GM18526 (cell line): ENCODE measurements around the gene TNS2.

Experiments
- POLR2A ChIP-seq: IDR thresholded peaks from 3 replicates; pipeline ENCODE4 v1.6.1; 2011; ENCODE audit not compliant: insufficient read length; ENCODE audit errors: extremely low read depth

TNS2 gene

GRCh38 chr12:53096089-53096741 lies 46.4 kb downstream of the TNS2 start:
- TF ChIP-seq POLR2A: no peak

- TF ChIP-seq POLR2A: no peak
These were observed 46.9 kb downstream of the TNS2 start for GRCh38 chr12:53096759-53097158.

DNA sequence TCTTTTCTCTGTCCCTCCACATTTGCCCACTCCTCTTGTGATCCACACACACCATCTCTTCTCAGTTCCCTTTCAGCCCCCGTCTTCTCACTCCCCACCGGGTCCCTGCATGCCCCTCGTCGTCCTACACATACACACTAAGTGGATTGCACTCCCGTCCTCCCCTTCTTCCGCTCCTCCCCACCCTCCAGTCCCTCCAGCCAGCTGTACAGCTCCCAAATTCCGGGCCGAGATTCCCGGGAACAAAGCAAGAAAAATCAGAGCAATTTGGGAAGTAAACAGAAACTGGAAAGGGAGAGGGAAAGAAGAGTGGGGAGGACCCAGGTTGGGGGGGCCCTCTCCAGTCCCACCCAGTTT lies 47.3 kb downstream of the TNS2 start:
- TF ChIP-seq POLR2A: no peak

DNA sequence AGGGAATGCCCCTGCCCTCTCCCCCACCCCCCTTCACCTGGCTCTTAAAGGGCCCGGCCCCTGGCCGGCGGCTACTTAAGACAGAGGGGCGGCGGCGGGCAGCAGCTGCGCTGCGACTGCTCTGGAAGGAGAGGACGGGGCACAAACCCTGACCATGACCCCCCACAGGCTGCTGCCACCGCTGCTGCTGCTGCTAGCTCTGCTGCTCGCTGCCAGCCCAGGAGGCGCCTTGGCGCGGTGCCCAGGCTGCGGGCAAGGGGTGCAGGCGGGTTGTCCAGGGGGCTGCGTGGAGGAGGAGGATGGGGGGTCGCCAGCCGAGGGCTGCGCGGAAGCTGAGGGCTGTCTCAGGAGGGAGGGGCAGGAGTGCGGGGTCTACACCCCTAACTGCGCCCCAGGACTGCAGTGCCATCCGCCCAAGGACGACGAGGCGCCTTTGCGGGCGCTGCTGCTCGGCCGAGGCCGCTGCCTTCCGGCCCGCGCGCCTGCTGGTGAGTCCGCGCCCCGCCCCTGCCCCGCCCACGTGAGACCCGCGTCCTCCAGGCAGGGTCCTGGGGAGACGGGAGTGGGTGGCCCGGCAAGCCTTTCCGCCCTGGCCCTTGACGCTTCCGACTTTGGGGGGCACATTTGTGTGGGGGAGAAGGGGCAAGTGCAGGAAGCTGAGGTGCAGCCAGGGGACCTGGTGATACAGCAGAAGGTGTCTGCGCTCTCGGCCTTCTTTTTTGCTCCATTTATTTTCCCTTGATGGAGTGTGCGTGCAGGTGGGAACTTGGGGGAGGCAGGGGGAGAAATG lies 47.9 kb downstream of the TNS2 start, which contains the start of gene IGFBP6:
Gene IGFBP6 (plus strand): TSS at position 104 of the 790 bp plus-strand sequence. CDS start 51 bp downstream, at position 155.
- peak; percentile 47 for TF ChIP-seq POLR2A

GRCh38 chr12:53098354-53098981 lies 48.6 kb downstream of the TNS2 start:
- no peak for TF ChIP-seq POLR2A

- TF ChIP-seq POLR2A: no peak
These were observed 49.4 kb downstream of the TNS2 start for GRCh38 chr12:53099071-53099882.

DNA sequence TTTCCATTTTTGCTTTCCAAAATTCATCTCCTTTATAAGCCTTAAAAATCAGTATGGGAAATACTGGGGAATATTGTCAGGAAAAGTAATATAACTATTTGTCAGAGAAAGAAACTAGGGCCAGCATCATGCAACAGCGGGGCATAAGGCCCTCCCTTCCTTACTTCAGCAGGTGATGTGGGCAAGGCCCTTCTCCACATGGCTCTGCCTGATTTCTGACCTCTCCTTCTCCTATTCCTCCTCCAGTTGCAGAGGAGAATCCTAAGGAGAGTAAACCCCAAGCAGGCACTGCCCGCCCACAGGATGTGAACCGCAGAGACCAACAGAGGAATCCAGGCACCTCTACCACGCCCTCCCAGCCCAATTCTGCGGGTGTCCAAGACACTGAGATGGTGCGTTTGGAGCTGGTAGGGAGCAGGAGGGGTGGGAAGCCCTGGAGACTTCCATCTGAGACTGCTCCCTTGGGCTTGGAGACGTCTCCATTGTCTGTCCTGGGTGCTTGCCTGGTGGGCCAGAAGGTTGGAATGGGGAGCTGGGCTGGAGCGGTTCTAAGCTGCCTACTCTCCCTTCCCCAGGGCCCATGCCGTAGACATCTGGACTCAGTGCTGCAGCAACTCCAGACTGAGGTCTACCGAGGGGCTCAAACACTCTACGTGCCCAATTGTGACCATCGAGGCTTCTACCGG lies 50.7 kb downstream of the TNS2 start:
- no peak for TF ChIP-seq POLR2A

DNA sequence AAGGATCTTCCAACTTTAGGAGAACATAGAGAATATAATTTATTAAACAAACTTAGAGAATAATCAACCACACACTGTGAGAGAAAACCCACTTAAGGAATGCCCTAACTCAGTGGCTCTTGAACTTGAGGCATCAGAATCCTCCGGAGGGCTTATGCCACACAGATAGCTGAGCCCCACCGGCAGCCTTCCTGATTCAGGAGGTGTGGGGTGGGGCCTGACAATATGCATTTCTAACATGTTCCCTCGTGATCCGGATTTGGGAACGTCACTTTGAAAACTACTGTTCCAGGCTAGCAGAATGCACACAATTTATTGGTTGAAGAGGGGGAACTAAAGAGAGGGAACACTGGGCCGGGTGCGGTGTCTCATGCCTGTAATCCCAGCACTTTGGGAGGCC lies 51.4 kb downstream of the TNS2 start:
- TF ChIP-seq POLR2A: no peak

GRCh38 chr12:53101931-53102781 lies 52.3 kb downstream of the TNS2 start:
- TF ChIP-seq POLR2A: no peak

DNA sequence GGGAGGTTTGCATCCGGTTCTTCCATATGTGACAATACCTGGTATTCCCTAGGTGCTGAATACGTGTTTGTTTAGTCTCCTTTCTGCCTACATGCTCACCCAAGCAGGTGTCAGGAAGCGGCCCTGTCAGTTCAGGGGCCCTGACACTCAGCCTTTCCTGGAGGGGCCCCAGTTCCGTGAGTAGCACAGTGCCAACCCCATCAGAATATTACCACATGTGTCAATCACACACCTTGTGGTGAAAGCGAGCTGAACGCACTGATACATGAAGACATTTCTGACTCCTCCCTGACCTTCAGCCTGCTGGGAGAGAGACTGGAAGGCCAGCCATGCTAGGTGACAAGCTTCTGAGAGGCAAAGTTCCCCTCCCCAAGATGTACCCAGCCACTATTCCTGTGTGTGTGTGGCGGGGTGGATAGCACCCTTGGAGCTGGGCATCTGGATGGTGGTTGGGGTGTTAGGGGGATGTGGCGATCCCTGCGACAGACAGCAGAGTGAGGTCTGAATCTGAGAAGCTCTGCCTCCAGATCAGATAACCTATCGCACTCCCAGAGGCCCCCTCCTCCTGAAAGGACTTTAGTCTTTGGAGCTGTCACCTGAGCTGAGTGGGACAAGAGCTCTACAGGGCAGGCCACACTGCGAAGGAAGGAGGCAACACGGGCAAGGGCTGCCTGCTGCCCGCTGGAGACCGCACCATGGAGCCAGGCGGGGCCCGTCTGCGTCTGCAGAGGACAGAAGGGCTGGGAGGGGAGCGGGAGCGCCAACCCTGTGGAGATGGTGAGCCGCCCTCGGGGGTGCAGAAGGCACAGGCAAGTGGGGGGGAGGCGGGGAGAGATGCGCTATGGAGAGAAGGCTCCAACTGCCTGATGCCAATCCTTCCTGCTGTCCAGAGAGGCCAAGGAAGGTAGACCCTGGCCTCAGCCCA lies 53.3 kb downstream of the TNS2 start, which contains the start of gene SOAT2:
Gene SOAT2 (plus strand): TSS at position 604 of the 925 bp plus-strand sequence. CDS start 92 bp downstream, at position 696.
- no peak for TF ChIP-seq POLR2A

DNA sequence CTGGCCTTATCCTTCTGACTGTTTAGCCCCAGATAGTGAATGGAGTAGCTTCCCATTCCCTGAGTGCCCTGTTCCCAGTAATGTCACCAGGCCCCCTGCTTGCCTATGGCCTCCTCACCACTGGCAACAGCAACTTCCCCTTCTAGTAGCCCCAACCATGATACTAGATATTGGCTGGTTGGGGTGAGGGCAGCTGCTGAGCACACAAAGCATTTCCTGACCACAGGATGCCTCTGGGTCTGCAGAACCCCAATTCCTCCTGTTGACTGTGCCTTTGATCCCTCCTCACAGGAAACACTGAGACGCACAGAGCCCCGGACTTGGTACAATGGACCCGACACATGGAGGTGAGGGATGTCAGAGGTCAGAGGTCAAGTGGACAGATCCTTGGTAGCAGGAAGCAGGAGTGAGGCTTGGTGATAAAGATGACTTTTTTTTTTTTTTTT lies 54.0 kb downstream of the TNS2 start:
- TF ChIP-seq POLR2A: no peak

DNA sequence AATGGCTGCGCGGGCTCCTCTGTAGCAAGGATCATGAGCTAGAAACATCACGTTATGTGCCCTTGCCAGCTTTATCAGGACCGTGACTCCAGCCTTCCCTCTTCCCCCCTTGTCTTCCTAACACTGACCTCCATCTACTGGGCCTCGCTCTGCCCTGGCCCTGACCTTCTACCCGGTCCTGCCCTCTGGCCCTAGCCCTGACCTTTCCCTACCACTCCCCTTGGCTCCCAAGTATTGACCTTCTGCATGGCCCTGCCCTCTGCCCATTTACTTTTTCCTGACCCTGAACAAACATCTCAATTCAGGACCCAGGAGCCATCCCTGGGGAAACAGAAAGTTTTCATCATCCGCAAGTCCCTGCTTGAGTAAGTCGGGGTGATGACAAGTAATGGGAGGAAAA lies 55.4 kb downstream of the TNS2 start:
- no peak for TF ChIP-seq POLR2A
